Neural cell (in vitro differentiated cells): Measurements from ENCODE around the gene MRRF. TPM values are rescaled to one million over a fixed set of nuclear protein-coding genes. Genes with fewer than 3 reads are reported as not detected.

Experiments
- H2AFZ ChIP-seq: fragments of 200-600, 300-800 bp; sonication (generic), shearing (Covaris generic); 2 replicates; pipeline ENCODE4 v1.6.0; 2014; ENCODE audit warnings: low read depth, mild to moderate bottlenecking, antibody characterized with exemption, low read length, moderate library complexity
- H3F3A ChIP-seq: fragments of 200-600 bp; shearing (Covaris generic); 2 replicates; pipeline ENCODE4 v1.6.1; 2016; ENCODE audit warnings: mild to moderate bottlenecking, moderate library complexity, mixed read lengths, antibody characterized with exemption, low read length; ENCODE audit not compliant: insufficient read depth, poor library complexity, severe bottlenecking
- H3K27ac ChIP-seq: fragments of 200-600, 300-800 bp; sonication (generic), shearing (Covaris generic); 2 replicates; pipeline ENCODE4 v1.5.1; 2014; ENCODE audit warnings: mild to moderate bottlenecking, low read length, moderate library complexity
- H3K27me3 ChIP-seq: fragments of 300-800, 200-600 bp; sonication (generic), shearing (Covaris generic); 2 replicates; pipeline ENCODE4 v1.6.0; 2014; ENCODE audit warnings: mild to moderate bottlenecking, low read depth, low read length, moderate library complexity; ENCODE audit not compliant: insufficient read depth
- H3K36me3 ChIP-seq: fragments of 300-800, 200-600 bp; sonication (generic), shearing (Covaris generic); 2 replicates; pipeline ENCODE4 v1.5.1; 2014; ENCODE audit warnings: mild to moderate bottlenecking, antibody characterized with exemption, low read length, moderate library complexity; ENCODE audit not compliant: insufficient read depth
- H3K4me2 ChIP-seq: fragments of 300-800, 200-600 bp; sonication (generic), shearing (Covaris generic); 2 replicates; pipeline ENCODE4 v1.6.0; 2014; ENCODE audit warnings: mild to moderate bottlenecking, low read length
- H3K4me3 ChIP-seq: fragments of 300-800, 200-600 bp; sonication (generic), shearing (Covaris generic); 2 replicates; pipeline ENCODE4 v1.5.1; 2014; ENCODE audit warnings: mild to moderate bottlenecking, low read length, moderate library complexity
- H3K79me2 ChIP-seq: fragments of 200-600 bp; shearing (Covaris generic); replicated peaks from 2 replicates; pipeline ENCODE4 v1.6.0; 2014; ENCODE audit warnings: mild to moderate bottlenecking, low read length, moderate library complexity; ENCODE audit not compliant: insufficient read depth
- H3K9ac ChIP-seq: fragments of 300-800, 200-600 bp; sonication (generic), shearing (Covaris generic); 2 replicates; pipeline ENCODE4 v1.6.1; 2016; ENCODE audit warnings: mild to moderate bottlenecking, low read length, mixed read lengths
- H3K9me2 ChIP-seq: fragments of 200-600 bp; shearing (Covaris generic); 2 replicates; pipeline ENCODE4 v1.6.1; 2016; ENCODE audit warnings: mild to moderate bottlenecking, low read length, mixed read lengths; ENCODE audit not compliant: insufficient read depth
- H3K9me3 ChIP-seq: fragments of 200-600, 300-800 bp; sonication (generic), shearing (Covaris generic); 2 replicates; pipeline ENCODE4 v1.6.1; 2016; ENCODE audit warnings: mild to moderate bottlenecking, mixed run types, low read length, moderate library complexity, mixed read lengths
- H4K20me1 ChIP-seq: fragments of 200-600 bp; shearing (Covaris generic); 2 replicates; pipeline ENCODE4 v1.6.1; 2016; ENCODE audit warnings: mild to moderate bottlenecking, mixed run types; ENCODE audit not compliant: insufficient read depth
- EP300 ChIP-seq: fragments of 450-650 bp; conservative IDR thresholded peaks from 2 replicates; pipeline ENCODE4 v1.6.1; 2014; ENCODE audit warnings: antibody characterized with exemption, mild to moderate bottlenecking, moderate library complexity; ENCODE audit not compliant: poor library complexity, severe bottlenecking
- EZH2 ChIP-seq: fragments of 200-600, 300-800 bp; shearing (Covaris generic), sonication (generic); IDR thresholded peaks from 2 replicates; pipeline ENCODE4 v1.6.1; 2014; ENCODE audit warnings: antibody characterized with exemption, low read length, borderline replicate concordance, mild to moderate bottlenecking; ENCODE audit not compliant: insufficient read depth, poor library complexity, severe bottlenecking
- MXI1 ChIP-seq: fragments of 450-650 bp; conservative IDR thresholded peaks from 2 replicates; pipeline ENCODE4 v1.6.1; 2014; ENCODE audit warnings: antibody characterized with exemption, mild to moderate bottlenecking; ENCODE audit not compliant: poor library complexity, severe bottlenecking
- POLR2AphosphoS5 ChIP-seq: IDR thresholded peaks from 2 replicates; pipeline ENCODE4 v1.6.1; 2012
- RAD21 ChIP-seq: fragments of 450-650 bp; conservative IDR thresholded peaks from 2 replicates; pipeline ENCODE4 v1.6.1; 2014; ENCODE audit warnings: antibody characterized with exemption, mild to moderate bottlenecking, moderate library complexity
- REST ChIP-seq: IDR thresholded peaks from 2 replicates; pipeline ENCODE4 v1.6.1; 2012; ENCODE audit warnings: borderline replicate concordance
- SMC3 ChIP-seq: fragments of 450-650 bp; conservative IDR thresholded peaks from 2 replicates; pipeline ENCODE4 v1.6.1; 2014; ENCODE audit warnings: antibody characterized with exemption, mild to moderate bottlenecking, moderate library complexity; ENCODE audit not compliant: poor library complexity
- TAF1 ChIP-seq: IDR thresholded peaks from 2 replicates; pipeline ENCODE4 v1.6.1; 2012; ENCODE audit warnings: low read depth
- polyA plus RNA-seq: library from polyadenylated mRNA; depleted of rRNA; stranded (reverse); fragments of >200 nt; gene quantifications from 2 replicates; pipeline ENCODE4 v1.2.3, GENCODE V29; 2014
- TF ChIP-seq, protein P1 (sequence below): fragments of 450-650 bp; IDR thresholded peaks from 2 replicates; pipeline ENCODE4 v1.5.1; 2014; ENCODE audit warnings: antibody characterized with exemption, mild to moderate bottlenecking, moderate library complexity; ENCODE audit not compliant: poor library complexity, severe bottlenecking

The MRRF gene
- polyA plus RNA-seq, 1 donor from 2014 or later = 40.7 TPM

DNA sequence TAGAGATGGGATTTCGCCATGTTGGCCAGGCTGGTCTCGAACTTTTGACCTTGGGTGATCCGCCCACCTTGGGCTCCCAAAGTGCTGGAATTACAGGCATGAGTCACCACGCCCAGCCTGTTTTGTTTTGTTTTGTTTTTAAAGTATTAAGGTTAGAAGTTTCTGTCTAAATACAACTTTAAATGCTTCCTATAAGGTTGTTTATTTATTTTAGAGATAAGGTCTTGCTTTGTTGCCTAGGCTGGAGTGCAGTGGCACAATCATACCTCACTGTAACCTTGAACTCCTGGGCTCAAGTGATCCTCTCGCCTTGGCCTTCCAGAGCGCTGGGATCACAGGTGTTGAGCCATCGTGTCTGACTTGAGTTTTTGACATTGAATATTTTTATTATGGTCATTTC, 11.4 kb downstream of the MRRF start:
- Histone ChIP-seq H3K4me2 (no peak overlapping the region), H4K20me1 (no peaks in the 10 kb centered on the region), H3K36me3 (no peaks in the 10 kb centered on the region), H3K9me2 (no peaks in the 10 kb centered on the region), H3K79me2 (no peaks in the 10 kb centered on the region), H3F3A (no peaks in the 10 kb centered on the region), H3K4me3 (no peak overlapping the region), H3K9me3 (peaks cover 9% of the 10 kb centered on the region), H3K9ac (no peak overlapping the region), H3K27ac (no peak overlapping the region), H3K27me3 (no peaks in the 10 kb centered on the region), H2AFZ (no peak overlapping the region)
- TF ChIP-seq, protein P1, sequence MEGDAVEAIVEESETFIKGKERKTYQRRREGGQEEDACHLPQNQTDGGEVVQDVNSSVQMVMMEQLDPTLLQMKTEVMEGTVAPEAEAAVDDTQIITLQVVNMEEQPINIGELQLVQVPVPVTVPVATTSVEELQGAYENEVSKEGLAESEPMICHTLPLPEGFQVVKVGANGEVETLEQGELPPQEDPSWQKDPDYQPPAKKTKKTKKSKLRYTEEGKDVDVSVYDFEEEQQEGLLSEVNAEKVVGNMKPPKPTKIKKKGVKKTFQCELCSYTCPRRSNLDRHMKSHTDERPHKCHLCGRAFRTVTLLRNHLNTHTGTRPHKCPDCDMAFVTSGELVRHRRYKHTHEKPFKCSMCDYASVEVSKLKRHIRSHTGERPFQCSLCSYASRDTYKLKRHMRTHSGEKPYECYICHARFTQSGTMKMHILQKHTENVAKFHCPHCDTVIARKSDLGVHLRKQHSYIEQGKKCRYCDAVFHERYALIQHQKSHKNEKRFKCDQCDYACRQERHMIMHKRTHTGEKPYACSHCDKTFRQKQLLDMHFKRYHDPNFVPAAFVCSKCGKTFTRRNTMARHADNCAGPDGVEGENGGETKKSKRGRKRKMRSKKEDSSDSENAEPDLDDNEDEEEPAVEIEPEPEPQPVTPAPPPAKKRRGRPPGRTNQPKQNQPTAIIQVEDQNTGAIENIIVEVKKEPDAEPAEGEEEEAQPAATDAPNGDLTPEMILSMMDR = no peak
- no peak for TF ChIP-seq RAD21

GRCh38 chr9:122277285-122277897, 12.7 kb downstream of the MRRF start:
- Histone ChIP-seq H3K27me3 (no peaks in the 10 kb centered on the region), H3K9me2 (no peaks in the 10 kb centered on the region), H3K79me2 (no peaks in the 10 kb centered on the region), H3F3A (no peaks in the 10 kb centered on the region), H3K4me2 (no peak overlapping the region), H3K9me3 (peaks cover 9% of the 10 kb centered on the region), H3K27ac (no peak overlapping the region), H3K36me3 (no peaks in the 10 kb centered on the region), H4K20me1 (no peaks in the 10 kb centered on the region), H3K4me3 (no peak overlapping the region), H2AFZ (no peak overlapping the region), H3K9ac (no peak overlapping the region)
- no peak for TF ChIP-seq EZH2
- no peak for TF ChIP-seq TAF1
- no peak for TF ChIP-seq POLR2AphosphoS5
- no peak for TF ChIP-seq REST
- TF ChIP-seq MXI1 = no peak
- TF ChIP-seq SMC3 = no peak
- TF ChIP-seq RAD21 = no peak
- TF ChIP-seq EP300 = no peak
- TF ChIP-seq, protein P1 = no peak
